AG08396 (cell line): ENCODE data around the gene TNFRSF4.
"Not testable (repeated sequence)": the region's sequence is repeated elsewhere in the genome, so short reads cannot be mapped to it uniquely, and the experiment has no call there.

Source experiments
- DNase-seq: peaks from one replicate; pipeline ENCODE4 v3.0.0; 2012; ENCODE audit warnings: low spot score, mixed read lengths

Gene TNFRSF4

DNA sequence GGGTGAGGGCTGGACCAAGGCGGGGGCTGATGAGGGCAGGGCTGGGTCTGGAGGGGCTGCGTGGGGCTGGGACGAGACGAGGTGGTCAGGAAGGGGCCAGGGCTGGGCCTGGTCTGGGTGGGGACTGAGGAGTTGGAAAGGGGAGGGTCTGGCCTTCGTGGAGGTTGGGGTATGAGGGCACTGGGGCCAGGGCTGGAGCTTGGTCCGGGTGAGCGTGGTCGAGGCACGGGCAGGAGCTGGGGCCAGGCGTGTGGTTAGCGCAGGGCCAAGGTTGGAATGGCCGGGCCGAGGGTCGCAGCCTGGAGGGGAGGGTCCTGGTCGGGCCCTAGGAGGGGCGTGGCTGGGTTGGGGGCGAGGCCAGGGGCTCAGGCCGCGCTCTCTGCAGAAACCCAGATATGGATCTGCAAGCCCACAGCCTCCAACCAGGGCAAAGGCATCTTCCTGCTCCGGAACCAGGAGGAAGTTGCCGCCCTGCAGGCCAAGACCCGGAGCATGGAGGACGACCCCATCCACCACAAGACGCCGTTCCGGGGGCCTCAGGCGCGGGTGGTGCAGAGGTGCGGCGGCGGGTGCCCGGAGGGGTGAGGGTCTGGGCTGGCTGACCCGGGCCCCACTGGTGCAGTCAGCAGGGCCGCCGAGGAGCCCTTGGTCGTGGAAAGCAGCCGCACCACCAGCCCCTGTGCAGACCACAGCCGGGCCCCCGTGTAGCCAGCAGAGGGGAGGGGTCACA is 31.3 kb downstream of the TNFRSF4 start:
- no peak for DNase-seq

DNA sequence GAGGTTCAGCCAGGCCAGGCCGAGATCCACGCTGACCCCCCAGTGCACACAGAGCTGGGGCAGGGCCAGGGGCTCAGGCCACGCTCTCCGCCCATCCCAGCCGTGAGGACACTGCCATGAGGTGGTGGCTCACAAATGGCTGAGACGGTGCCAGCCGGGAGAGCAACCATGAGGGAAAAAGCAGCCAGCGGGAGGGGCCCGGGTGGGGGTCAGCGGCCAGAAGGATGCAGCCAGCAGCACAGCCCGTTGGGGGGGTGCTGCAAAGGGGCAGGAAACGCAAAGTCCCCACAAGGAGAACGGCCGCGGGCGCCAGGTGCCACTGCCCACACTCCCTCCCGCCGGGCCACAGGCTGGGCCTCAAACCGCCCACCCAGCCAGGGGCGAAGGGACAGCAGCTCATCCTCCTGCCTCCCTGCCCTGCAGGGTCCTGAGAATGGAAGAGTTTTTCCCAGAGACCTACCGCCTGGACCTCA is 32.0 kb downstream of the TNFRSF4 start:
- DNase-seq, result no peak

DNA sequence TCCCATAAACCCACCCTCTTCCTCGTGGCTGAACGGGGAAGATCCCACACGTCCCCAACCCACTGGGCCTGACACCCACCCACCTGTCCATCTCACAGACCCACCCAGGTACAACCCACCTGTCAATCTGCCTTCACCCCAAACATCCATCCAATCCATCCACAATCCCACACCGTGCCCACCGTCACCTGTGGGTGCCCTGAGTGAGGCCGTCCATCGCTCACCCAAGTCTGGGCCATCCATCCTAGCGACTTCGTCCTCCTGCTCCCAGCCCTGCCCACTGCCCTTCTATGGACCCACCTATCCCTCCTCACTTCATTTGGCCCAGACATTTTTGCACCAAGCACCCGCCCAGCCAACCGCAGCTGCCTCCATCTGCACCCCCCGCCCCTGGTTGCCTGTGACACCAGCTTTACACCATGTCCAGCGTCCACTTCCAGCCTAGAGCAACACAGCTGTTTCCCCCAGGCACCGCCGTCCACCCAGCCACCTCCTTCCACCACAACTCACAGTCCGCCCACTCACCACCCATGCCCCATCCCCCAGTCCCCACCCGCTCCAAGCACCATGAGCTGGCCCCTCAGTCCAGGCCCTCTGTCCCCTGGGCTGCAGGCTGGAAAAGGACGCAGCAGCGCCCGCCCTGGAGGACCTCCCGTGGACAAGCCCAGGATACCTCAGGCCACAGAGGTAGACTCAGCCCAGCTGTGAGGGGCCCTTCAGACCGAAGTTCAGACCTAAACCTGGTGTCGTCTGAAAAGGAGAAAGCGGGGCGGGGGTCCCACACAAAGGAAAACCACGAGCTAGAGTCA is 32.6 kb downstream of the TNFRSF4 start:
- no peak for DNase-seq

DNA sequence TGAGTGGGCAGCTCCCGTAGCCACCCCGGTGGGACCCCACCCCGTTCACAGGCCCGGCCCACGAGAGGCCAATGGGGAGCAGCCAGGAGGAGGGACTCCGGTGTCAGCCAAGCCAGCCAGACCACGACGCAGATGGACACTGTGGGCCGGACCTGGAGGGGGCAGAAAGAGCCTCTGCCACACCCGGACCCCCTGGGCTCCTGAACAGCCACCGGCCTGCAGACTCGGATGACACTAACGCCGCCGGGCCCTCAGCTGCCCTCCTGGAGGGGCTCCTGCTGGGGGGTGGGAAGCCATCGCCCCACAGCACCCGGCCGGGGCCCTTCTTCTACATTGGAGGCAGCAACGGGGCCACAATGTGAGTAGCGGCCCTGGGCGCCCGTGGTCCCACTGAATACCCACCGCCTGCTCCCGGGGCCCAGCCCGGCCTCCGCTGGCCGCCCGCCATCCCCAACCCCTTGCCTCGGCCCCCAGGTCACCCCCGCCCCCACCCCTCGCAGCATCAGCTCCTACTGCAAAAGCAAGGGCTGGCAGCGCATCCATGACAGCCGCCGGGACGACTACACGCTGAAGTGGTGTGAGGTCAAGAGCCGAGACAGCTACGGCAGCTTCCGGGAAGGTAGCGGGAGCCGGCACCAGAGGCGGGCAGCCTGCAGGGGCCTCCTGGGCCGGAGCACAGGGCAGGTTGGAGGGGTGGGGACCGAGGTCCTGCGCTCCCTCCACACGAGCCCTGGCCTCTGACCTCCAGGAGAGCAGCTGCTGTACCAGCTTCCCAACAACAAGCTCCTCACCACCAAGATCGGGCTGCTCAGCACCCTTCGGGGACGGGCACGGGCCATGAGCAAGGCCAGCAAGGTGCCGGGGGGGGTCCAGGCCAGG is 33.7 kb downstream of the TNFRSF4 start:
- no peak for DNase-seq

DNA sequence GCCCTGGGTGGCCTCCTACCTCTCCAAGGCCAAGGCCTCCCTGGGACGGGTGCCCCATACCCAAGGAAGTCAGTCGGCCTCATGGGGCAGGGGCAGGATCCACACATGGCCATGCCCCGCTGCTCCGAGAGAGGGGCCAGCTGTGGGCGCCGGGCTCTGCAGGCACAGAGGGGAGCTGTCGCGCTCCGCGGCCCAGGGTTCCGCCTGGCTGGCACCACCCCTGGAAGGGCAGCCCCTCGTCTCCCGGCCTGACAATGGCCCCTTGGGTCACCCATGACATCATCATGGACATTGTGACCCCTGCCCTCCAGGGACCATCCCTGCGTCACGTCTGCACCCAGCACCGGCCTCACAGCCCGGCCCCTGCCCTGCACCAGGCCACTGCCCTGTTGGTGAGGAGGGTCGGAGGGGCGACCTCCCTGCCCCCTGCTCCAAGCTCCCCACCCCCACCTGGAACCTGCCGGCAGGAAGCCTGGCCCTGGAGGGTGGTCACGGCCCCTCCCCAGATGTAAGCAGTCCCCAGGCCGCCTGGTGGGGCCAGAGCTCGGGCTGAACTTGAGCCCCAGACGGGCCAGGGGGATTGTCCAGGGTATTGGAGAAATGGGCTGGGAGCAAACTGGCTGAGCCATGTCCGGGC is 34.5 kb downstream of the TNFRSF4 start:
- DNase-seq, result no peak

DNA sequence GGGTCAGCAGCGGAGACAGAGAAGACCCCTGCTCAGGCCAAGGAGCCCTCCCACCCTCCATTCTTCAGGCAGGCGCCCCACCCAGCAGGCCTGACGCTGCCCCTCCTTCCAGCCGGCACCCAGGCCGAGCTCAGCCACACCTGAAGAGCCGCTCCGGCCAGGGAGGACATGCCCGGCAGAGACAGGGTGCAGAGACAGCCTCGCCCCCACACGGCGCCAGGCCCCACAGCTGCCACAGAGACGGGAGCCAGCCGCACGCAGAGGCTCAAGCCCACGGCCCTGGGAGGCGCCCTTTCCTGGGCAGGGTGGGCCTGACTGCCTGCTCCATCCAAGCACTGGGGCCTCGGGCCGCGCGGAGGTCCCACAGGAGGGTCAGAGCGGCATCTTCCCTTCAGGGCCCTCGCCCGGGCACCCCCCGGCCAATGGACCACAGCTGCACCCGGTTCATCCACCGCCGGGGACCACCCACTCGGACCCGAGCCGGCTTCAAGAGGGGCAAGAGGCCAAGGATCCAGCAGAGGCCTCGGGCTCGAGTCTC is 35.1 kb downstream of the TNFRSF4 start:
- no peak for DNase-seq

DNA sequence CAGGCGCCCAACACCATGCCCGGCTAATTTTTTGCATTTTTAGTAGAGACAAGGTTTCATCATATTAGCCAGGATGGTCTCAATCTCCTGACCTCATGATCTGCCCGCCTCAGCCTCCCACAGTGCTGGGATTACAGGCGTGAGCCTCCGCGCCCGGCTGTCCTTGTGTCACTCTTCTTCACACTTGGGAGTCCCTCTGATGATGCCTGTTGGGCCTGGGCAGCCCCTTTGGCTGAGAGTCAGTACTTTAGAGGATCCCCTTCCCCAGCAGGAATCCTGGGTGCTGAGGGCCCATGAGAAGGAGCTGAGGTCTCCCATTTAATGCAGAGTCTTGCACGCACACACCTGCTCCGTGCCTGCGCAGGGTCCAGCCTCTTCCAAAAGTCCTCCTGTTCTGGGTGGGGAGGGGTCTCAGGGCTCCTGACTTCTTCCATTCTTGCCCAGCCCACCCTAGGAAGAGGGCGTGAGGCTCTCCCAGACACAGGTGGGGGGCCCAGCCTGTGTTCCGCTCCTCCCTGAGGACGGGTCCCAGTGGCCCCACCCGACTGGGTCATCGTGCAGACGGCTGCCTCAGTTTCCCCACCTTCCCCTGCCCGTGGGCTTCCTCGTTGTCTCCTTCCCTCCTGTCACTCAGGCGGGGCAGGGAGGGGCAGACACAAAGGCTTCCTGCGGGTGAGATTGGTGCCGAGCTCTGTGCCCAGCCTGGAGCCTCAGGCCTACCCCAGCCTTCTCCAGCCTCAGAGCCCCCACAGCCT is 36.3 kb downstream of the TNFRSF4 start:
- no peak for DNase-seq

DNA sequence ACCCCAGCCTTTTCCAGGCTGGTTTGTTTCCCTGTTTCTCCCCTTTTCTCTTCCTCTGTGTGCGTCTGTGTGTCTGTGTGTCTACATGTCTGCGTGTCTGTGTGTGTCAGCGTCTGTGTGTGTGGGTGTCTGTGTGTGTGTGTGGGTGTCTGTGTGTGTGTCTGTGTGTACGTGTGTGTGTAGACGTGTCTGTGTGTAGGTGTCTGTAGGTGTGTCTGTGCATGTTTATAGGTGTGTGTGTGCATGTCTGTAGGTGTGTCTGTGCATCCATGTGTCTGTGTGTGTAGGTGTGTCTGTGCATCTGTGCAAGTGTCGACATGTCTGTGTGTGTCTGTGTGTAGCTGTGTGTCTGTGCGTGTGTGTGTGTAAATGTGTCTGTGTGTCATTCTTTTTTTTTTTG is 37.0 kb downstream of the TNFRSF4 start:
- DNase-seq, result no peak

DNA sequence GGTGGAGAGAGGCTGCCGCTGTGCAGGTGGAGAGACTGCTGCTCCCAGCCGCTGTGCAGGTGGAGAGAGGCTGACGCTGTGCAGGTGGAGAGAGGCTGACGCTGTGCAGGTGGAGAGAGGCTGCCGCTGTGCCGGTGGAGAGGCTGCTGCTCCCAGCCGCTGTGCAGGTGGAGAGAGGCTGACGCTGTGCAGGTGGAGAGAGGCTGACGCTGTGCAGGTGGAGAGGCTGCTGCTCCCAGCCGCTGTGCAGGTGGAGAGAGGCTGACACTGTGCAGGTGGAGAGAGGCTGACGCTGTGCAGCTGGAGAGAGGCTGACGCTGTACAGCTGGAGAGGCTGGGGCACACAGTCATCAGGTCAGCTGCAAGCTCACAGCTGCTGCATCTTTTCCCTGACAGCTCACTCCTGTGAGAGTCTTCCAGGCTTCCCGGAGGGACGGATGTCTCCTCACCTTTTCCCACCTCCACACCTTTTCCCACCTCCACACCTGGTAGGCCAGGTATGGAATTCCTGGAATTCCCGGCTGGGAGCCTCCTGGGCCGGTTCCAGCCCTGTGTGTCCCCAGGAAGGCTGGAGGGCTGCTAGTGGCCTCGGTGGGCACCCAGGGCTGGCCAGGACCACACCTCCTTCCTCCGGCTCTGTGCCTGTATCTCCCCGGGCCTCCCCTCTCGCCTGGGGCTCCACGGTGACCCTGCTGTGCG is 37.7 kb downstream of the TNFRSF4 start:
- DNase-seq, result not testable (repeated sequence)

DNA sequence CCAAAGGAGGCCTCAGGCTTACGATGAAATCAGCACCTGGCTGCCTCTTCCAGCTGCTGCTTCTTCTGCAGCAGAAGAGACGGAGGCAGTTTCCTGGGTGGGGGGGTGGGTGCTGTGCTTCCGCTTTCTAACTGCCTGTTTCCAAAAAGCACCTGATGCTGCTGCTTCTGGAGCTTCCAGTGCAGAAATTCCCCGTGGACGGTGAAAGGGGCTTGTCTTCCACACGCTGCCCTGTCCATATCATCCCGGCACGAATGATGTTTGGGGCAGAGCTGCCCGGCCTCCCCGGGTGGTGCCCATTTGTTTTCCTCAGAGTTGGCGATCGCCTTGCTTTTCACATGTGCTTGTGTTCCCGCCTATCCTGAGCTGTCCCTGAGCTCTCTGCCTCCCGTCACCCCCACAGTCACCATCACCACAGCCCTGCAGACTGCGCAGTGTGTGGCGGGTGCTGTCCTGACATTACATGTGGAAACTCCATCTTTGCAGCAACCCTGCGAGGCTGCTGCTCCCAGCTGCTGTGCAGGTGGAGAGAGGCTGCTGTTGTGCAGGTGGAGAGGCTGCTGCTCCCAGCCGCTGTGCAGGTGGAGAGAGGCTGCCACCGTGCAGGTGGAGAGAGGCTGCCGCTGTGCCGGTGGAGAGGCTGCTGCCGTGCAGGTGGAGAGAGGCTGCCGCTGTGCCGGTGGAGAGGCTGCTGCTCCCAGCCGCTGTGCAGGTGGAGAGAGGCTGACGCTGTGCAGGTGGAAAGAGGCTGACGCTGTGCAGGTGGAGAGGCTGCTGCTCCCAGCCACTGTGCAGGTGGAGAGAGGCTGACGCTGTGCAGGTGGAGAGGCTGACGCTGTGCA is 38.5 kb downstream of the TNFRSF4 start:
- DNase-seq, result no peak

DNA sequence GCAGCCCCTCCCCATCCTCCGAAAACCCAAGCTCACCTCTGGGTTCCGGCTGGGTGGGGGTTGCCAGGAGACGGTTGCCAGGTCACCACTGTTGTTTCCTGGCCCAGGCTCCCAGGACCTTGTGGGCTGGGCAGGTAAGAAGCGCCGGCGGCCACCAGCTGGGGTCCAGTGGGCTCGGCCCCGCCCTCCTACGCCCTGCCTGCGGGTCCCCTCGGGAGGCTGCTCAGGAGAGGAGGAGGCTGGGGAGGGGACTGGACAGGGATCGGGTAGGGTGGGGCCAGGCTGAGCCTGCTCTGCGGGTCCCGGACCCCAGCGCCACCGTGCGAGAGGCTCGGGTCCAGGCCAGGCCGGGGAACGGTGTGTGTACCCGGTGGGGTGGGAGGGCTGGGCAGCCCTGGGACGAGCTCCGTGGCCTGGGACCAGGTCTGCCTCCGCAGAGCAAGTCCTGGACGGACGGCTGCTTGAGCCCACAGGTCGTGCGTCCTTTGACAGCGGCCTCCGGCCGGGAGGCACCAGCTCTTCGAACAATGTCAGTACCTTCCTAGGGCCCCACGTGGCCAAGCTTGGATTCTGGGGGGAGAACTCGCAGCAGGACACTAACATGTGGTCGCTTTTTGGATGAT is 40.0 kb downstream of the TNFRSF4 start, which contains the start of gene TTLL10:
Gene TTLL10, plus strand, starts transcription at position 88 of the 623 bp plus-strand sequence. CDS start 5,336 bp downstream, outside the sequence.
- DNase-seq, result no peak

DNA sequence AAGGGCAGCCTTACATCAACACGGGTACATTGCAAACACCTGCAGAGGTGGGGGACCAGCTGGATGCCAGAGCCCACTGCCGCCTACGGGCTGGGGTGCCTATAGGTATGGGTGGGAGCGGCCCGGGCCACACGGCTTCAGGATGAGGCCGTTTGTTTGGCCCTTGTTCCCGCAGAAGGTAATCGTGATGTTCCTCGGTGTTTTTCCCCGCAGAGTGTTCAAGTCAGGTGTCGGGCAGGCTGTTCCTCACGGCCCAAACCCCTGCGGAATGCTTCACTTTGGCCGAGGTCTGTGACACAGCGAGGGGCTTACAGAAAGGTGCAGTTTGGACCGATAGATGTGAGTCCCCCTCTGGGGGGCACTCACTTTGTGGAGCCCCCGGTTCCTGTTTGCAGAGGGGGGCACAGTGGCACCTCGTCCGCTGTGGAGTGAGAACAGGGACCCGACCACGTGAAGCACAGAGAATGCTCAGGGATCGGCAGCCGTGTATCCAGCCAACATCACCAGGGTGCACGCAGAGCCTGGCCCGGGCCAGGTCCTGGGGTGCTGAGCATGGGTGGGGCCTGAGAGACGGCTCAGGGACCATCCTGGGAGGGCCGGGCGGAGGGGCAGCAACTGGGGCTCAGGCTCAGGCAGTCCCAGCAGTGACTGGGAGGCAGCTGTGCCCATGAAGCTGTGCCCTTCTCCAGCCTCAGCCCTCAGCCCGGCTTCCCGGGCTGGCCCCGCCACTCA is 40.7 kb downstream of the TNFRSF4 start:
- DNase-seq, result no peak

DNA sequence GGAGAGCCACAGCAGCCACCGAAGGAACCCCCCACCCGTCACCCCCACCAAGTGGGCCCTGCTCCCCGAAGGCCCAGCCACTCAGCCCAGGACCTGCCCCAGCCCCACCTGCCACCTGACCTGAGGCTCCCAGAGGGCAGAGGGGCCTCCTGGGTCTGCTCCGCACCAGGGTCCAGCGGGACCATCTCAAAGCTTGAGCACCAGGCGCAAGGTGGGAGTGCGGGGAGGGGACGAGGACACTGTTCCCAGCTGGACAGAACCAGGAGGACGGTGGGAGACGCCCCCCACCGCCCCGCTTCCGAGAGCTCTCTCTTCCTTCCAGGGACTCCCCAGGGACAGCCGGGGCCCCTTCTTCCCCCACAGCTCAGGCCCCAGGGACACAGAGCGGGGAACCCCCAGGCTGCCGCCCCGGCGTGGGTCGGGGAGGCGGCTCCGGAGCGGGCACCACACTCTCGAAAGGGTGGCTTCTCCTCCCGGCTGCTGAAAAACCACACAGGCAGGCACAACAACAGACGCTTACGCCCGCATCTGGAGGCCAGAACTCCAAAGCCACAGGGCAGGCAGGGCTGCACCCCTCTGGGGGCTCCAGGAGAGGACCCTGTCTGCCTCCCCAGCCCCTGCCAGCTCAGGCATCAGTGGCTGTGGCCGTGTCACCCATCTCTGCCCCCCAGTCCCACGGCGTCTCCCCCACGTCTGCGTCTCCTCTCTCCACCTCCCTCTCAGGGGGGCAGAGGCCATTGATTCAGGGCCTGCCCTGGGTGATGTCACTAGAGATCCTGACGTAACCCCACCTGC is 42.2 kb downstream of the TNFRSF4 start:
- DNase-seq, result no peak

DNA sequence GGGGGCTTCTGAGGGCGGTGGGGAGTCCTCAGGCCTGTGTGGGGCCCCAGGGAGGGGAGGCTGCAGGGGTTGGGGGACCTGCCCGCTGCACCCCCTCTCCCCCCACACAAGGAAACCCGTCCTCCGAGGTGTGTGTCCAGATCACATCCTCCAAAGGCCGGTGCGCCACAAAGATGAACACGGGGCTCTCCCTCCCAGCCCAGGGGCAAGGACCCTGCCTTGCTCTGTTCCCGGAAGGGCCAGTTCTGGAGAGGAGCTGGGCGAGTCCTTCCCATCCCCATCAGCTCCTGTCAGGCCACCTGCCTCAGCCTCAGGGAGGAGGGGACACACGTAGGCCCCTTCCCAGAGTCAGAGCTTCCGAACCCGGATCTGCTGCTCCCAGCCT is 42.8 kb downstream of the TNFRSF4 start:
- DNase-seq, result no peak

DNA sequence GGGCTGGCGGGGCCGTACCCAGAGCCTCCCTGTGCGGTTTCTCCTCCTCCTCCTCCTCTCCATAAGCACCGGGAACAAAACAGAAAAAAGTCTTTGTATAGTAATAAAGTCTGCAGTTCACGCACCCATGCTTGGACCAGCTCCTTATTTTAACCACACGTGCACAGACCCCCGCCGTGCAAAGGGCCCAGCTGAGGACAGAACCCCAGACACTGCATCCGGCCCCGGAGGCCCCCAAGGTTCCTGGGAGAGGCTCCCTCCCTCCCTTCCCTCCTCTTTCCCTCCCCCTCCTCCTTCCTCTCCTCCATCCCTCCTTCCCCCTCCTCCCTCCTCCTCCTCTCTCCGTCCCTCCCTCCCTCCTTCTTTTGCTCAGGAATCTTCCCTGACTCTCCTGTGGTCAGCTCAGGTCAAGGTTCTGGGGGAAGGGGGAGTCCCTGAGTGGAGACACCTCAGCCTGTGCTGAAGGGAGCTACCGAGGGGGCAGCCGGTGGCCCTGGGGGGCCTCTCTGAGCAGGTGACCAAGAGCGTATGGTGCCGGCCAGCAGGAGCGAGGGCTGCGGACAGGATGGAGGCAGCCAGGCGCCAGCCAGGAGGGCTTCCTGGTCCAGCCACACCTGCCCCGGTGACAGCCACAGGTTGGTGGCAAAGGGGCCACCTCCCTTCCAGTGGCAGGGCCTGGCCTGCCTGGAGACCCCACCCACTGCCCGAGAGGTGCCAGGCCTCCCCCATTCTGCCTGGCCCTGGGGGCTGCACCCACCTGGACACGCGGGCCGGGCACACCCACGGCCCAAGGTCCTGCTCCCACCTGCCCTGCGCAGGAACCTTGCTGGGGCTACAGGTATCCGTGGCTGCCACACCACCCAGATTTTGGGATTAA is 43.5 kb downstream of the TNFRSF4 start:
- no peak for DNase-seq
